Measurements from ENCODE around the gene ATG16L1.

ATG16L1 gene

DNA sequence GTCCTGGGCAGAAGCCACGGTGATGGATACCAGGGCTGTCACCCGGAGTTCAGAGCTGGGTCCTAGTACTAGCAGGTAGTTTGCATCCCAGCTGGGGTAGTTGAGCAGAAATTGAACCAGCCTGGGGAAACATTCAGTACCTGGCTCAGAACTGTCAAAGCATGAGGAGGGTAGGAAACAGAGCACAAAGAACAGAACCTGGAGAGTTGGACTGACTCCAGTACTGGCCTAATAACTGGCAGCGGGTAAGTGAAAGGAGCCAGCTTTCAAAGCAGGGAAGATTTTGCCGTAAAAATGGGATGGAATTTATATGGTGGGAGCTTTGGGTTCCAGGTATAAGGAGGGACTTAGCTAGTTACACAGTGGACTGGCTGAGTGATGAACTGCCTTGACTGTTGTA is 23.8 kb downstream of the ATG16L1 start:
- Histone ChIP-seq H3K79me2 (ENCODE audit: insufficient read depth, low read length) (no peaks in the 10 kb centered on the region), H4K20me1 (ENCODE audit: insufficient read depth, low read length) (no peaks in the 10 kb centered on the region), H3K4me3 (ENCODE audit: low read depth, low read length, poor library complexity, severe bottlenecking) (no peak overlapping the region), H3K4me2 (ENCODE audit: low read length) (no peak overlapping the region), H3F3A (ENCODE audit: insufficient read depth, low read length) (no peaks in the 10 kb centered on the region), H3K9me2 (ENCODE audit: low read depth, low read length) (no peaks in the 10 kb centered on the region), H3K36me3 (ENCODE audit: insufficient read depth, low read length) (peaks cover 98% of the 10 kb centered on the region), H3K4me1 (ENCODE audit: insufficient read depth, low read length, severe bottlenecking) (peaks cover 4% of the 10 kb centered on the region), H3K27ac (ENCODE audit: low read depth, low read length, poor library complexity, severe bottlenecking) (no peak overlapping the region), H3K9ac (ENCODE audit: low read length) (no peak overlapping the region), H2AFZ (ENCODE audit: low read length) (no peak overlapping the region), H3K27me3 (ENCODE audit: insufficient read depth, low read length) (no peaks in the 10 kb centered on the region), H3K9me3 (ENCODE audit: low read length) (no peaks in the 10 kb centered on the region)
- no peak for TF ChIP-seq EZH2 (IDR thresholded peaks at IDR 0.05; ENCODE audit: borderline replicate concordance, low read length)
- TF ChIP-seq, protein P1, sequence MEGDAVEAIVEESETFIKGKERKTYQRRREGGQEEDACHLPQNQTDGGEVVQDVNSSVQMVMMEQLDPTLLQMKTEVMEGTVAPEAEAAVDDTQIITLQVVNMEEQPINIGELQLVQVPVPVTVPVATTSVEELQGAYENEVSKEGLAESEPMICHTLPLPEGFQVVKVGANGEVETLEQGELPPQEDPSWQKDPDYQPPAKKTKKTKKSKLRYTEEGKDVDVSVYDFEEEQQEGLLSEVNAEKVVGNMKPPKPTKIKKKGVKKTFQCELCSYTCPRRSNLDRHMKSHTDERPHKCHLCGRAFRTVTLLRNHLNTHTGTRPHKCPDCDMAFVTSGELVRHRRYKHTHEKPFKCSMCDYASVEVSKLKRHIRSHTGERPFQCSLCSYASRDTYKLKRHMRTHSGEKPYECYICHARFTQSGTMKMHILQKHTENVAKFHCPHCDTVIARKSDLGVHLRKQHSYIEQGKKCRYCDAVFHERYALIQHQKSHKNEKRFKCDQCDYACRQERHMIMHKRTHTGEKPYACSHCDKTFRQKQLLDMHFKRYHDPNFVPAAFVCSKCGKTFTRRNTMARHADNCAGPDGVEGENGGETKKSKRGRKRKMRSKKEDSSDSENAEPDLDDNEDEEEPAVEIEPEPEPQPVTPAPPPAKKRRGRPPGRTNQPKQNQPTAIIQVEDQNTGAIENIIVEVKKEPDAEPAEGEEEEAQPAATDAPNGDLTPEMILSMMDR (IDR thresholded peaks at IDR 0.05; ENCODE audit: low read length): no peak

DNA sequence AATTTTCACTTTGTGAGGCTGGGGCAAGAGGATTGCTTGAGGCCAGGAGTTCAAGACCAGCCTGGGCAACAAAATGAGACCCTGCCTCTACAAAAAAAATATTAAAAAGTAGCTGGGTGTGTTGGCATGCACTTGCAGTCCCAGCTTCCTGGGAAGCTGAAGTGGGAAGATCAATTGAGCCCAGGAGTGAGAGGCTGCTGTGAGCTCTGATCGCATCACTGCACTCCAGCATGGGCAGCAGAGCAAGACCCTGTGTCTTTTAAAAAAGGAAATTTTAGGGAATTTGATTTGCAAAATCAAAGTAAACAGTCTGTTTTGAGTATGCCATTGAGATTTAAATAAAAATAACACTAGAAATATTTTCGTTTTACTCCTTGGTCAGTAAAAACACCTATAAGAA is 27.4 kb downstream of the ATG16L1 start:
- H3K9ac ChIP-seq (ENCODE audit: low read length): no peak overlapping the region
- TF ChIP-seq, protein P1 (IDR thresholded peaks at IDR 0.05; ENCODE audit: low read length): no peak
- TF ChIP-seq EZH2 (IDR thresholded peaks at IDR 0.05; ENCODE audit: borderline replicate concordance, low read length): no peak
- no peaks in the 10 kb centered on the region for H4K20me1 ChIP-seq (ENCODE audit: insufficient read depth, low read length)
- no peak overlapping the region for H3K4me2 ChIP-seq (ENCODE audit: low read length)
- H3K27me3 ChIP-seq (ENCODE audit: insufficient read depth, low read length): no peaks in the 10 kb centered on the region
- H3K4me1 ChIP-seq (ENCODE audit: insufficient read depth, low read length, severe bottlenecking): no peaks in the 10 kb centered on the region
- no peak overlapping the region for H2AFZ ChIP-seq (ENCODE audit: low read length)
- no peaks in the 10 kb centered on the region for H3K79me2 ChIP-seq (ENCODE audit: insufficient read depth, low read length)
- H3K36me3 ChIP-seq (ENCODE audit: insufficient read depth, low read length): peaks cover 97% of the 10 kb centered on the region
- H3K9me3 ChIP-seq (ENCODE audit: low read length): no peaks in the 10 kb centered on the region
- no peak overlapping the region for H3K27ac ChIP-seq (ENCODE audit: low read depth, low read length, poor library complexity, severe bottlenecking)
- H3F3A ChIP-seq (ENCODE audit: insufficient read depth, low read length): no peaks in the 10 kb centered on the region
- H3K4me3 ChIP-seq (ENCODE audit: low read depth, low read length, poor library complexity, severe bottlenecking): no peak overlapping the region
- H3K9me2 ChIP-seq (ENCODE audit: low read depth, low read length): no peaks in the 10 kb centered on the region

DNA sequence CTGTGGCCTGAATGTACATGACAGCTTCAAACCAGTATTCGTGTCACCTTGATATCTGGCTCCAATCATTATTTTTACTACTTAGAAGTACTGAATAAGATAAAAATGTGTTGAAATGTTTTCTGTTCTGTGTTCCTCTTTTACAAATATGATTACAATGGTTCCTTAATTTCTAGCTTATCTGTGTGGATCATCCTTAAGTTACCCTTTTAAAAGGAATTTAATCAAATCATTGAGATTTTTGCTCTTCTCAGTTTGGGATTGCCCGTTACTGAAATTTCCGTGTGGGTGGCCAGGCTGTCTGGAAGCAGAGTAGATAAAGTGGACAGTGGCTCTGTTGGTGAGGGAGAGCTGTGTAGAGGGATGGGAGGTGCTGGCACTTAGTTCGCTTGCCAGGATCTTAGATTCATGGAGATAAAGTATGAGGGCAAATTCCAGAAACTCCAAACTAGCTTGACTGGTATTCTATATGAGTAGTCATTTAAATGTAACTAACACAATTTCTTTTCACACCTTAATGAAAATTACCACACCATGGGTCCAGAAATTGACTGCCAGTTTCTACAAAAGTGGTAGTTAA is 28.7 kb downstream of the ATG16L1 start:
- H4K20me1 ChIP-seq (ENCODE audit: insufficient read depth, low read length): no peaks in the 10 kb centered on the region
- H3K9ac ChIP-seq (ENCODE audit: low read length): no peak overlapping the region
- H3K4me1 ChIP-seq (ENCODE audit: insufficient read depth, low read length, severe bottlenecking): no peaks in the 10 kb centered on the region
- H3K27ac ChIP-seq (ENCODE audit: low read depth, low read length, poor library complexity, severe bottlenecking): no peak overlapping the region
- H3K36me3 ChIP-seq (ENCODE audit: insufficient read depth, low read length): peaks cover 95% of the 10 kb centered on the region
- H3K27me3 ChIP-seq (ENCODE audit: insufficient read depth, low read length): no peaks in the 10 kb centered on the region
- no peaks in the 10 kb centered on the region for H3K79me2 ChIP-seq (ENCODE audit: insufficient read depth, low read length)
- no peaks in the 10 kb centered on the region for H3F3A ChIP-seq (ENCODE audit: insufficient read depth, low read length)
- H3K4me3 ChIP-seq (ENCODE audit: low read depth, low read length, poor library complexity, severe bottlenecking): no peak overlapping the region
- H3K9me2 ChIP-seq (ENCODE audit: low read depth, low read length): no peaks in the 10 kb centered on the region
- H3K9me3 ChIP-seq (ENCODE audit: low read length): no peaks in the 10 kb centered on the region
- H3K4me2 ChIP-seq (ENCODE audit: low read length): no peak overlapping the region
- no peak for TF ChIP-seq EZH2 (IDR thresholded peaks at IDR 0.05; ENCODE audit: borderline replicate concordance, low read length)
- TF ChIP-seq, protein P1 (IDR thresholded peaks at IDR 0.05; ENCODE audit: low read length): no peak
- no peak overlapping the region for H2AFZ ChIP-seq (ENCODE audit: low read length)

All from OCI-LY1 (cell line).